Endothelial cell of umbilical vein (primary cell): Measurements from ENCODE around the gene CLIC5. TPM values are rescaled to one million over a fixed set of nuclear protein-coding genes. Genes with fewer than 3 reads are reported as not detected.

Experiments used
- BruUV-seq: library from RNA; stranded (reverse); fragments of 400-500 nt; replicated peaks from 2 replicates; lab custom pipeline; 2021; lab: Mats Ljungman, UMichigan
- CTCF ChIA-PET: fragments of 300-600, 350-600 bp; sonication (Branson Sonifier 250); formaldehyde crosslinking; loops from one replicate; lab custom pipeline; 2021; ENCODE audit warnings: antibody characterized with exemption, inconsistent platforms; lab: Charles Lee
- POLR2A ChIA-PET: fragments of 300-600, 350-600 bp; sonication (Branson Sonifier 250); formaldehyde crosslinking; loops from one replicate; lab custom pipeline; 2021; ENCODE audit warnings: antibody characterized with exemption, inconsistent platforms; lab: Charles Lee
- DNase-seq: peaks from one replicate; pipeline ENCODE4 v3.0.0-alpha.2; 2011; ENCODE audit warnings: low read depth, low spot score
- FAIRE-seq: peaks from 2 replicates; lab custom pipeline; 2011; peaks lifted over from hg19 to GRCh38; lab: Jason Lieb, UNC
- H2AFZ ChIP-seq: 2 replicates; pipeline ENCODE4 v1.6.0; 2012; ENCODE audit warnings: low read depth, low read length, control low read depth, inconsistent platforms
- H3K27ac ChIP-seq: 2 replicates; pipeline ENCODE4 v1.5.1; 2011; ENCODE audit warnings: low read depth, mild to moderate bottlenecking, control low read depth, low read length, moderate library complexity; ENCODE audit not compliant: insufficient read depth
- H3K27me3 ChIP-seq, 2 experiments: 2 replicates each; pipeline versions ENCODE4 v1.6.0 to v1.6.1; 2011; ENCODE audit warnings: low read length in 2 of 2, mixed read lengths in 1 of 2; ENCODE audit not compliant: control insufficient read depth in 2 of 2, insufficient read depth in 2 of 2
- H3K36me3 ChIP-seq, 2 experiments: 2 replicates in 1 of 2; 3 replicates in 1 of 2; pipeline ENCODE4 v1.5.1; 2011; ENCODE audit warnings: low read length in 2 of 2, mild to moderate bottlenecking in 1 of 2, moderate library complexity in 1 of 2; ENCODE audit not compliant: control insufficient read depth in 2 of 2, insufficient read depth in 2 of 2; ENCODE audit errors: extremely low read depth in 1 of 2
- H3K4me1 ChIP-seq: 3 replicates; pipeline ENCODE4 v1.5.1; 2011; ENCODE audit warnings: mild to moderate bottlenecking, low read length; ENCODE audit not compliant: control insufficient read depth, insufficient read depth; ENCODE audit errors: extremely low read depth
- H3K4me2 ChIP-seq: 2 replicates; pipeline ENCODE4 v1.6.1; 2011; ENCODE audit warnings: low read length, control low read depth, mixed read lengths; ENCODE audit not compliant: insufficient read depth
- H3K4me3 ChIP-seq, 3 experiments: fragments of 200-600 bp in 1 of 3; sonication (generic), shearing (Covaris generic) in 1 of 3; replicated peaks in 1 of 3; 2 replicates each; pipeline ENCODE4 v1.5.1; 2011 to 2016; ENCODE audit warnings: control low read depth in 3 of 3, low read length in 3 of 3, mild to moderate bottlenecking in 2 of 3, inconsistent platforms in 1 of 3, low read depth in 1 of 3, moderate library complexity in 1 of 3; ENCODE audit not compliant: insufficient read depth in 1 of 3
- H3K79me2 ChIP-seq: 2 replicates; pipeline ENCODE4 v1.6.0; 2012; ENCODE audit warnings: low read length, inconsistent platforms; ENCODE audit not compliant: control insufficient read depth, insufficient read depth
- H3K9ac ChIP-seq: replicated peaks from 2 replicates; pipeline ENCODE3; 2011; ENCODE audit warnings: low read length, control low read depth; ENCODE audit not compliant: insufficient read depth; ENCODE audit errors: extremely low read depth
- H3K9me1 ChIP-seq: replicated peaks from 3 replicates; pipeline ENCODE4 v1.6.0; 2011; ENCODE audit warnings: mild to moderate bottlenecking, low read length; ENCODE audit not compliant: control insufficient read depth, insufficient read depth; ENCODE audit errors: extremely low read depth
- H3K9me3 ChIP-seq: replicated peaks from 2 replicates; pipeline ENCODE4 v1.5.1; 2012; ENCODE audit warnings: low read length, inconsistent platforms; ENCODE audit not compliant: control insufficient read depth, insufficient read depth
- H4K20me1 ChIP-seq: replicated peaks from 2 replicates; pipeline ENCODE3; 2011; ENCODE audit warnings: mild to moderate bottlenecking, low read length; ENCODE audit not compliant: control insufficient read depth, insufficient read depth; ENCODE audit errors: extremely low read depth
- EZH2 ChIP-seq: IDR thresholded peaks from 2 replicates; pipeline ENCODE4 v1.6.1; 2012; ENCODE audit warnings: borderline replicate concordance, low read depth, mild to moderate bottlenecking, moderate library complexity, low read length, inconsistent platforms; ENCODE audit not compliant: severe bottlenecking
- GATA2 ChIP-seq: IDR thresholded peaks from 2 replicates; pipeline ENCODE4 v1.7.0; 2011; ENCODE audit warnings: low read depth, mild to moderate bottlenecking, moderate library complexity, mixed read lengths, low read length; ENCODE audit not compliant: insufficient read length, insufficient read depth
- JUN ChIP-seq: IDR thresholded peaks from 2 replicates; pipeline ENCODE4 v1.6.1; 2011; ENCODE audit warnings: borderline replicate concordance, low read depth; ENCODE audit not compliant: insufficient read length, insufficient read depth
- MYC ChIP-seq: IDR thresholded peaks from one replicate; pipeline ENCODE4 v1.6.1; 2011; ENCODE audit warnings: mild to moderate bottlenecking, low read depth, low read length
- POLR2A ChIP-seq: IDR thresholded peaks from 2 replicates; pipeline ENCODE4 v1.6.1; 2012; ENCODE audit warnings: low read depth, mild to moderate bottlenecking, control low read depth, low read length
- POLR2AphosphoS5 ChIP-seq: IDR thresholded peaks from 2 replicates; pipeline ENCODE4 v1.6.1; 2012; ENCODE audit warnings: low read depth, mild to moderate bottlenecking, control low read depth, low read length, moderate library complexity; ENCODE audit not compliant: insufficient read depth
- dilution Hi-C: fragments of 300-500 bp; cut with MboI; formaldehyde crosslinking; loops from one replicate; pipeline ENCODE4 v1.15.0; 2019; ENCODE audit warnings: low sequenced_read_pairs; ENCODE audit not compliant: extremely low pct_ligation_motif_present
- intact Hi-C: fragments of 100-400 bp; cut with micrococcal nuclease; formaldehyde crosslinking; loops from one replicate; pipeline ENCODE4 v1.10.0; 2022
- polyA plus RNA-seq, 4 experiments: library from polyadenylated mRNA; depleted of rRNA in 3 of 4; stranded (reverse) in 3 of 4; unstranded in 1 of 4; fragments of >200 nt; gene quantifications; 2 replicates each; pipeline versions ENCODE4 v1.2.1 to v1.2.3, GENCODE V29; 2011 to 2012; ENCODE audit warnings: missing spikeins in 1 of 4
- total RNA-seq: library from RNA; stranded (reverse); gene quantifications from 2 replicates; pipeline ENCODE4 v1.2.3, GENCODE V29; 2021
- TF ChIP-seq, protein P1 (sequence below), 2 donors: IDR thresholded peaks; 1 replicate in 1 of 2; 2 replicates in 1 of 2; pipeline ENCODE4 v1.5.1; 2011; ENCODE audit warnings: low read length in 2 of 2, mild to moderate bottlenecking in 2 of 2, moderate library complexity in 2 of 2, control low read depth in 1 of 2, inconsistent platforms in 1 of 2, low read depth in 1 of 2; ENCODE audit not compliant: insufficient read depth in 1 of 2; ENCODE audit errors: extremely low read depth in 1 of 2
- TF ChIP-seq, protein P2 (sequence below): IDR thresholded peaks from 2 replicates; pipeline ENCODE4 v1.6.1; 2011; ENCODE audit not compliant: insufficient read depth, insufficient read length

The CLIC5 gene
- total and polyA plus RNA-seq, 2 donors (not counting 3 experiments of a cell fraction or from before 2014, with no cell fraction given), result 0.07 TPM; not detected in 1

DNA sequence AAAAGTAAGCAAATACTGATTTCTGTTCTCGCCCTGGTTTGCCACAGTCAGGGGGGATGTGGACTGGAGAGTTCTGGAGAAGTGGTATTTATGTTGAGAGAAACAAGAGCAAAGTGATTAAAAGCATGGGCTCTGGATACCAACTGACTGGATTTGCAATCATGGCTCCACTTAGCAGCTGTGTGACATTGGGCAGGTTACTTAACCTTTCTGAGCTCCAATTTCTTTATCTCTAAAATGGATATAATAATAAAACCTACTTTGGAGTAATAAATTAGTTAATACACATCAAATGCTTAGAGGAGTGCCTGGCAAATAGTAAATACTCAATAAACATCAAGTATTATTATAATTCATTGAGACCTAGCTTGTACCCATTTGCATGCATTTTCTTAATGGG is 111.7 kb downstream of the CLIC5 start:
- Histone ChIP-seq H3K27me3 (peaks cover 0 to 2% of the 10 kb centered on the region in 2 experiments), H3K9ac (no peak overlapping the region), H3K4me1 (no peaks in the 10 kb centered on the region), H3K9me1 (no peaks in the 10 kb centered on the region), H3K9me3 (no peaks in the 10 kb centered on the region), H3K36me3 (no peaks in the 10 kb centered on the region), H3K79me2 (no peaks in the 10 kb centered on the region), H3K27ac (no peak overlapping the region), H2AFZ (no peak overlapping the region), H4K20me1 (no peaks in the 10 kb centered on the region), H3K4me3 (no peak overlapping the region), H3K4me2 (no peak overlapping the region)
- ChIA-PET POLR2A (no interaction called here), CTCF (interaction anchor here (0.8 kb wide), 1 partner anchor 1248 kb away, joined by 4 read pairs; no protein-coding TSS in a partner anchor)
- dilution Hi-C loops, result no loop called here
- TF ChIP-seq POLR2AphosphoS5 (no peak), GATA2 (no peak), EZH2 (no peak), POLR2A (no peak), JUN (no peak), MYC (no peak)
- TF ChIP-seq, protein P1, sequence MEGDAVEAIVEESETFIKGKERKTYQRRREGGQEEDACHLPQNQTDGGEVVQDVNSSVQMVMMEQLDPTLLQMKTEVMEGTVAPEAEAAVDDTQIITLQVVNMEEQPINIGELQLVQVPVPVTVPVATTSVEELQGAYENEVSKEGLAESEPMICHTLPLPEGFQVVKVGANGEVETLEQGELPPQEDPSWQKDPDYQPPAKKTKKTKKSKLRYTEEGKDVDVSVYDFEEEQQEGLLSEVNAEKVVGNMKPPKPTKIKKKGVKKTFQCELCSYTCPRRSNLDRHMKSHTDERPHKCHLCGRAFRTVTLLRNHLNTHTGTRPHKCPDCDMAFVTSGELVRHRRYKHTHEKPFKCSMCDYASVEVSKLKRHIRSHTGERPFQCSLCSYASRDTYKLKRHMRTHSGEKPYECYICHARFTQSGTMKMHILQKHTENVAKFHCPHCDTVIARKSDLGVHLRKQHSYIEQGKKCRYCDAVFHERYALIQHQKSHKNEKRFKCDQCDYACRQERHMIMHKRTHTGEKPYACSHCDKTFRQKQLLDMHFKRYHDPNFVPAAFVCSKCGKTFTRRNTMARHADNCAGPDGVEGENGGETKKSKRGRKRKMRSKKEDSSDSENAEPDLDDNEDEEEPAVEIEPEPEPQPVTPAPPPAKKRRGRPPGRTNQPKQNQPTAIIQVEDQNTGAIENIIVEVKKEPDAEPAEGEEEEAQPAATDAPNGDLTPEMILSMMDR (IDR thresholded peaks at IDR 0.05; ENCODE audit: extremely low read depth in 1 of 2, insufficient read depth in 1 of 2, low read depth in 1 of 2, low read length in 2 of 2), result no peak
- TF ChIP-seq, protein P2, sequence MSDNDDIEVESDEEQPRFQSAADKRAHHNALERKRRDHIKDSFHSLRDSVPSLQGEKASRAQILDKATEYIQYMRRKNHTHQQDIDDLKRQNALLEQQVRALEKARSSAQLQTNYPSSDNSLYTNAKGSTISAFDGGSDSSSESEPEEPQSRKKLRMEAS, result no peak
- DNase-seq (no peak), FAIRE-seq (no peak)
- BruUV-seq, result no TSS peak
- intact Hi-C loops, result no loop called here
